ENCODE results near the gene RAB3GAP2.

DNA sequence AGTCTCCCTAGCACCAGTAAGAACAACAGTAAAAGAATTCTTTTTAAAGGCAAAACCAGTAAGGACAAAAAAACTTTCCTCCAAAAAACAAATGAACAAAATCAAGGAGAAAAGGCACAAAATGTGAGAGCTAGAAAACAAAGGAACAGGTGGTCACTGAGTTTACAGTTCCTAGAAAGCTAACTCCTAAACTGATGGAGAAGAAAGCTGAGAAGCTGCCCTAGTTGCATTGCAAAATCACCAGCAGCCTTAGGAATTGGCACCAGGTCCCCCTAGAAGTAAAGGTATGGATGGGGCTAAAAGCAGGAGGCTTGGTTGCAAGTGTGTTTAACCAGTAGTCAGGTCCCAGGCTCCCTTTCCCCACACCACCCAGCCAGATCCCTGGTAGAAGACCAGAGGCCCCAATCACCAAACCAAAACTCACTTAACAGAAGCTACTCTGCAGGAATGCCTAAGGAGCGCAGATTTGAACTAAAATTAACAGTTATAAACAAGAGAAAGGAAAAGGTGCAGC, 47.6 kb downstream of the RAB3GAP2 start:
- TF ChIP-seq FOXM1 (IDR thresholded peaks at IDR 0.05; ENCODE audit: borderline replicate concordance), result no peak
- no peak for TF ChIP-seq FOXK2 (IDR thresholded peaks at IDR 0.05)

Measured in HEK293T (cell line).